Omental fat pad (tissue), 4 donors: Measurements from ENCODE around the gene RNF20. TPM values are rescaled to one million over a fixed set of nuclear protein-coding genes. Genes with fewer than 3 reads are reported as not detected.

Experiments used
- ATAC-seq: fragments of 150-250 bp; one replicate; pipeline ENCODE4 v1.9.1; 2016; ENCODE audit warnings: mild to moderate bottlenecking, moderate library complexity; ENCODE audit not compliant: low FRiP score
- DNase-seq: peaks from one replicate; pipeline ENCODE4 v3.0.0-alpha.2; 2019; ENCODE audit warnings: low spot score
- CTCF ChIP-seq, 3 donors: fragments of 450-650 bp; IDR thresholded peaks; one replicate each; pipeline ENCODE4 v1.5.1; 2016 to 2017; ENCODE audit warnings: antibody characterized with exemption in 3 of 3, mild to moderate bottlenecking in 3 of 3, moderate library complexity in 2 of 3
- total RNA-seq, 4 donors: library from RNA; depleted of rRNA; stranded (reverse); fragments of >200 nt; gene quantifications; one replicate each; pipeline ENCODE4 v1.1.0, GENCODE V29; 2016

The RNF20 gene
- 10 to 100 TPM; 14.2 to 25.4 (median 19.8) TPM for total RNA-seq

DNA sequence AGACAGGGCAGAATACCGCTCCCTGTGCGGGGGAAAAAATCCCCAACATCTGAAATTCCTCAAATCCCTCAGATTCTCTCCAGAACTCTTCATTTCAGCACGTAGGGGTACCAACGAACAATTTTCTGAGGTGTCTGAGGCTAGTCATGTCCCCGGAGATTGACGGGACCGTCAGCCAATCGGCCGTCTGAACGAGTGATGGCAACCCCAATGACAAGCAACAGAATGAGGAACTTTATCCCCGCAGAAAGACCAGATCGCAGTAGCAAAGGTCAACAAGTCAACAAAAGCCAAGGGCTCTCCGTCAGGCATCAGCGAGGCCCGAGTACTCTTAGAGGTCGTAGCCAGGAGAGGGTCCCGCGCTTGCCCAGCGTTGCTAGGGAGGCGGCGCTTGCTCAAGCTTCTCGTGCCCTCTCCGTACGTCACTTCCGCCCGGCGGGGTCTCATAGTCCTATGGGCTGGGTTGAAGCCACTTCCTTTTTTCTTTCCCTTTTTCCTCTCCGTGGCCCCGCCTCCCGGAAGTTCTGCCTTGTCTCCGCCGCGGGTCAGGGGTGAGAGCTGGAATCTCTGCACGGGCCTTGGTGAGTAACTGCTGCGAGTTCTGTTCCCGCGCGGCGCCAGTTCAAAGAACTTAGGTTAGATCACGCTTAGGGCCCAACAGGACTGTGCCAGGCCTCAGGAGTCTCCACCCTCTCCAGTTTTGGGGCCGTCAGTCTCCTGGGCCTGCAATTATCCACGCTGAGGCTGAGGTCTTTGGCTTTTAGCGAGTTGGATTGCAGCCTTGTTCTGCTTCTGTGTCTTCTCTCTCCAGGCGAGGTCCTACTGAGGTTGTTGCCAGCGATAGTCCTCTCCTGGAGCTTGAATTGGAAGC lies at the start of gene RNF20:
Gene RNF20, plus strand, starts transcription at position 520 of the 871 bp plus-strand sequence. CDS start 1,571 bp downstream, outside the sequence.
- ATAC-seq (peak; percentile 100), DNase-seq (peak; percentile 100)
- TF ChIP-seq CTCF (IDR thresholded peaks at IDR 0.05) = no peak

- no peak for TF ChIP-seq CTCF (IDR thresholded peaks at IDR 0.05)
- DNase-seq (no peak), ATAC-seq (no peak)
Observed at GRCh38 chr9:101484046-101484445, 49.6 kb upstream of the RNF20 start.

DNA sequence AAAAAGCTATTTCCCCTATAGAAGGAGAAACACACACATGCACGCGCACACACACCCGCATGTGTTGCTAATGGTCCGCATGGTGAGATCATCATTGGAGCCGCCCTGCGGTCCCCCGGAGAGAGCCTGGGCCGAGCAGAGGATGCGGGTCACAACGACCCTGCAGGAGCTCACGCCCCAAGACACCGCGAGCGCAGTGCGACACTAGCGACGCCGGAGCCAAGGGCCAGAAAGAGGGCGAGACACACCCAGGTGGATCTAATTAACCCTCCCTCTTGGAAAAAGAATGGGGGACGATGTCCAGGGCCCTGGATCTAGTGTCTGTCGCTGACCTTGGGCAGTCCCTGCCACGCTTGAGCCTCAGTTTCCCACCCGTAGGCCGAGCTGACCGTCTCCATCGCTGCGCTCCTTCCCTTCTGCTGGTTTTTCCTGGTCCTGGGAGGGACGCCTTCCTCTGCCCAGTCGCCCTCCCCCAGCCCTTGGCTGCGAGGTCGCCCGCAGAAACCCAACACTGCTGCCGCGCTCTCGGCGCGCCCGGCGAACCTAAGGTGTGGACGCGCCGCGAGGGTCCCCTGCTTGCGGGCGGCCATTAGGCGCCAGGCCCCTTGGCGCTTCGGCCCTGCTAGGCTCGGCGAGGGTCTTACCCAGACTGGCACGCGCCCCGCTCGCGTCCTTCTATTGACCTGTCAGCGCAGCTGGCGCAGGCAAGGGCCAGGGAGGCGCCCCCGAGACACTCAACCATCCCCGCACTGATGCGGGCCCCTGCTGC lies 47.5 kb upstream of the RNF20 start:
- DNase-seq = no peak
- ATAC-seq = peak; percentile 52
- TF ChIP-seq CTCF (IDR thresholded peaks at IDR 0.05) = no peak

- DNase-seq (no peak), ATAC-seq (peak; percentile 92)
- no peak for TF ChIP-seq CTCF (IDR thresholded peaks at IDR 0.05)
Observed at GRCh38 chr9:101486693-101487442, 46.8 kb upstream of the RNF20 start.

DNA sequence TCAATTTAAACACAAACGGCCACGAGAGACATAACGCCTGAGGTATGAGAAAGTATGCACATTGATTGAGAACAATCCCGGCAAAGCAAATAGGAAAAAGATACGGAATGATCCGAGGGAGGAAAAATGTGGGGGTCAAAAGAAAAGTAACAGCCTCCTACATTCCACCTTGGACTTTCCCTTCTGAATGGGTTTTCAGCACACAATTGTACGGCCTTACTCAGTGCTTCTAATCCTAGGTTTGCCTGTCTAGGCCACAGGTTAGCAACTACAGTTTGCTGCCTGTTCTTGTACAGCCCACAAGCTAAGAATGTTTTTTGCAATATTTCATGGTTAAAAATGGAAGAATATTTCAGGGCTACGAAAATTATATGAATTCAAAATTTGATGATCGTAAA lies 46.2 kb upstream of the RNF20 start:
- peak; percentile 16 for ATAC-seq
- TF ChIP-seq CTCF (IDR thresholded peaks at IDR 0.05) = no peak
- no peak for DNase-seq

DNA sequence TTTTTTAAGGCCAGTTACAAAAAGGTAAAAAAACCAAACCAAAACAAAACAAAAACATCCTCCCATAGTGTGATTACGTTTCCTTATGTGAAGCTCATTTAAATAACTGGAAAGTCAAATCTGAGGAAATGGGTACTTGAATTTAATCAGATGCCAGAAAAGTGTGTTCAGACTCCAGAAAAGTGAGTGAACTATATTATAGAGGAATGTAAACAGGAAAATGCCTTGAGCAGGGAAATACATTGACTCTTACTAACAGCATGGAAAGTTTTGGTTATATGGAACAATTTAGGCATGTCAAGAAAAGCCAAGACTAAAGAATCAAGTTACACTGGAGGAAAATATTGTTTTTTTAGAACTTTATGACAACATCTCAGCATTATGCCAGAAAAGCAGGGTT lies 37.8 kb upstream of the RNF20 start:
- DNase-seq = no peak
- ATAC-seq = no peak
- no peak for TF ChIP-seq CTCF (IDR thresholded peaks at IDR 0.05)
